GM12875 (cell line): ENCODE results near the gene SFRP2.

Experiments
- H3K4me3 ChIP-seq: one replicate; pipeline ENCODE4 v1.5.1; 2011; ENCODE audit warnings: low read depth, low read length, control low read depth
- CTCF ChIP-seq: IDR thresholded peaks from 2 replicates; pipeline ENCODE4 v1.5.1; 2011; ENCODE audit warnings: low read depth, mild to moderate bottlenecking, control low read depth, inconsistent platforms, low read length, moderate library complexity, borderline replicate concordance; ENCODE audit not compliant: insufficient read depth

The SFRP2 gene

GRCh38 chr4:153788413-153789276 is at the start of gene SFRP2:
SFRP2 (minus strand) TSS chr4:153789083; CDS start chr4:153788835, 248 bp downstream.
- no peak for TF ChIP-seq CTCF
- H3K4me3 ChIP-seq, result no peak within 1 kb of the TSS

- no peak overlapping the region for H3K4me3 ChIP-seq
- no peak for TF ChIP-seq CTCF
Observed at GRCh38 chr4:153838564-153838963, 49.7 kb upstream of the SFRP2 start.

GRCh38 chr4:153834901-153835300 is 46.0 kb upstream of the SFRP2 start:
- H3K4me3 ChIP-seq, result no peak overlapping the region
- TF ChIP-seq CTCF, result no peak

GRCh38 chr4:153832720-153833287 is 43.9 kb upstream of the SFRP2 start:
- no peak overlapping the region for H3K4me3 ChIP-seq
- no peak for TF ChIP-seq CTCF

GRCh38 chr4:153832054-153832453 is 43.2 kb upstream of the SFRP2 start:
- H3K4me3 ChIP-seq, result no peak overlapping the region
- TF ChIP-seq CTCF, result no peak

GRCh38 chr4:153831245-153831644 is 42.4 kb upstream of the SFRP2 start:
- TF ChIP-seq CTCF, result no peak
- H3K4me3 ChIP-seq, result no peak overlapping the region

GRCh38 chr4:153825691-153826090 is 36.8 kb upstream of the SFRP2 start:
- TF ChIP-seq CTCF, result no peak
- H3K4me3 ChIP-seq, result no peak overlapping the region
